ENCODE results near the gene KLHL29. TPM values are rescaled to one million over a fixed set of nuclear protein-coding genes. Genes with fewer than 3 reads are reported as not detected.

The KLHL29 gene
- total RNA-seq, 4 donors from 2014 or later, result 2.2 to 3.3 (median 2.7) TPM

GRCh38 chr2:23425338-23425871 is 40.4 kb downstream of the KLHL29 start:
- H3K9me3 ChIP-seq, result no peaks in the 10 kb centered on the region
- H3K27ac ChIP-seq, result no peak overlapping the region
- H3K4me3 ChIP-seq (replicated peaks in 1 of 3), result no peak overlapping the region
- DNase-seq, result no peak
- intact Hi-C loops (cut with DNase I), result no loop called here
- no peaks in the 10 kb centered on the region for H3K27me3 ChIP-seq
- no peaks in the 10 kb centered on the region for H3K36me3 ChIP-seq
- no peak for TF ChIP-seq POLR2A (IDR thresholded peaks at IDR 0.05)
- no peak for TF ChIP-seq CTCF (IDR thresholded peaks at IDR 0.05)
- WGBS, 2 donors, result 83 to 86% methylated on average over 8 to 9 of the region's 9 CpGs
- H3K4me1 ChIP-seq, result no peaks in the 10 kb centered on the region

- no peaks in the 10 kb centered on the region for H3K9me3 ChIP-seq
- H3K4me1 ChIP-seq, result no peaks in the 10 kb centered on the region
- no peak overlapping the region for H3K27ac ChIP-seq
- H3K4me3 ChIP-seq (replicated peaks in 1 of 3), result no peak overlapping the region
- 93 to 94% methylated on average over 3 of the region's 3 CpGs for WGBS, 2 donors
- TF ChIP-seq POLR2A (IDR thresholded peaks at IDR 0.05), result no peak
- no peak for TF ChIP-seq CTCF (IDR thresholded peaks at IDR 0.05)
- DNase-seq, result no peak
- no peaks in the 10 kb centered on the region for H3K36me3 ChIP-seq
- intact Hi-C loops (cut with DNase I), result no loop called here
- H3K27me3 ChIP-seq, result no peaks in the 10 kb centered on the region
Measured at GRCh38 chr2:23425885-23426262, 40.9 kb downstream of the KLHL29 start.

- intact Hi-C loops (cut with DNase I), result no loop called here
- Histone ChIP-seq H3K4me3 (replicated peaks in 1 of 3) (no peak overlapping the region), H3K36me3 (no peaks in the 10 kb centered on the region), H3K9me3 (no peaks in the 10 kb centered on the region), H3K27ac (no peak overlapping the region), H3K4me1 (no peaks in the 10 kb centered on the region), H3K27me3 (no peaks in the 10 kb centered on the region)
- DNase-seq, result no peak
- WGBS, 2 donors, result 81 to 84% methylated on average over 11 to 12 of the region's 12 CpGs
- TF ChIP-seq POLR2A (IDR thresholded peaks at IDR 0.05) (no peak), CTCF (IDR thresholded peaks at IDR 0.05) (no peak)
Measured at GRCh38 chr2:23426263-23426905, 41.4 kb downstream of the KLHL29 start.

GRCh38 chr2:23427350-23427749 is 42.4 kb downstream of the KLHL29 start:
- no peak for DNase-seq
- Histone ChIP-seq H3K9me3 (no peaks in the 10 kb centered on the region), H3K27me3 (no peaks in the 10 kb centered on the region), H3K36me3 (no peaks in the 10 kb centered on the region), H3K4me1 (no peaks in the 10 kb centered on the region), H3K27ac (no peak overlapping the region), H3K4me3 (replicated peaks in 1 of 3) (no peak overlapping the region)
- intact Hi-C loops (cut with DNase I), result no loop called here
- no peak for TF ChIP-seq CTCF (IDR thresholded peaks at IDR 0.05)
- TF ChIP-seq POLR2A (IDR thresholded peaks at IDR 0.05), result no peak
- WGBS, 2 donors, result 95 to 96% methylated on average over 8 of the region's 8 CpGs

- no peak for DNase-seq
- H3K9me3 ChIP-seq, result no peaks in the 10 kb centered on the region
- no peak overlapping the region for H3K4me3 ChIP-seq (replicated peaks in 1 of 3)
- no peaks in the 10 kb centered on the region for H3K4me1 ChIP-seq
- H3K36me3 ChIP-seq, result no peaks in the 10 kb centered on the region
- no peak for TF ChIP-seq POLR2A (IDR thresholded peaks at IDR 0.05)
- TF ChIP-seq CTCF (IDR thresholded peaks at IDR 0.05), result no peak
- WGBS, 2 donors, result 93 to 96% methylated on average over 12 of the region's 12 CpGs
- H3K27me3 ChIP-seq, result no peaks in the 10 kb centered on the region
- intact Hi-C loops (cut with DNase I), result no loop called here
- no peak overlapping the region for H3K27ac ChIP-seq
Measured at GRCh38 chr2:23427976-23428375, 43.0 kb downstream of the KLHL29 start.

Measured in thyroid gland (tissue), 4 donors.